ENCODE data around the gene MAP3K5. TPM values are rescaled to one million over a fixed set of nuclear protein-coding genes. Genes with fewer than 3 reads are reported as not detected.

Gene MAP3K5
- total and polyA plus RNA-seq, 2 donors (not counting 3 experiments of a cell fraction or from before 2014, with no cell fraction given) = 1.5 to 7.0 TPM

- H3K27ac ChIP-seq (ENCODE audit: insufficient read depth, low read depth, low read length) = no peak overlapping the region
- H3K9me1 ChIP-seq (replicated peaks; ENCODE audit: control insufficient read depth, extremely low read depth, insufficient read depth, low read length) = no peaks in the 10 kb centered on the region
- H4K20me1 ChIP-seq (replicated peaks; ENCODE audit: control insufficient read depth, extremely low read depth, insufficient read depth, low read length) = no peaks in the 10 kb centered on the region
- H3K4me2 ChIP-seq (ENCODE audit: insufficient read depth, low read length) = no peak overlapping the region
- TF ChIP-seq FOS (IDR thresholded peaks at IDR 0.05; ENCODE audit: borderline replicate concordance, insufficient read depth, low read length) (no peak), EZH2 (IDR thresholded peaks at IDR 0.05; ENCODE audit: borderline replicate concordance, low read depth, low read length, severe bottlenecking) (no peak), MAX (IDR thresholded peaks at IDR 0.05; ENCODE audit: insufficient read depth, insufficient read length) (no peak), GATA2 (IDR thresholded peaks at IDR 0.05; ENCODE audit: insufficient read depth, insufficient read length, low read depth, low read length) (no peak), POLR2A (IDR thresholded peaks at IDR 0.05; ENCODE audit: low read depth, low read length) (no peak), MYC (IDR thresholded peaks at IDR 0.05; ENCODE audit: low read depth, low read length) (no peak), POLR2AphosphoS5 (IDR thresholded peaks at IDR 0.05; ENCODE audit: insufficient read depth, low read depth, low read length) (no peak), JUN (IDR thresholded peaks at IDR 0.05; ENCODE audit: borderline replicate concordance, insufficient read depth, insufficient read length, low read depth) (no peak)
- TF ChIP-seq, protein P1, sequence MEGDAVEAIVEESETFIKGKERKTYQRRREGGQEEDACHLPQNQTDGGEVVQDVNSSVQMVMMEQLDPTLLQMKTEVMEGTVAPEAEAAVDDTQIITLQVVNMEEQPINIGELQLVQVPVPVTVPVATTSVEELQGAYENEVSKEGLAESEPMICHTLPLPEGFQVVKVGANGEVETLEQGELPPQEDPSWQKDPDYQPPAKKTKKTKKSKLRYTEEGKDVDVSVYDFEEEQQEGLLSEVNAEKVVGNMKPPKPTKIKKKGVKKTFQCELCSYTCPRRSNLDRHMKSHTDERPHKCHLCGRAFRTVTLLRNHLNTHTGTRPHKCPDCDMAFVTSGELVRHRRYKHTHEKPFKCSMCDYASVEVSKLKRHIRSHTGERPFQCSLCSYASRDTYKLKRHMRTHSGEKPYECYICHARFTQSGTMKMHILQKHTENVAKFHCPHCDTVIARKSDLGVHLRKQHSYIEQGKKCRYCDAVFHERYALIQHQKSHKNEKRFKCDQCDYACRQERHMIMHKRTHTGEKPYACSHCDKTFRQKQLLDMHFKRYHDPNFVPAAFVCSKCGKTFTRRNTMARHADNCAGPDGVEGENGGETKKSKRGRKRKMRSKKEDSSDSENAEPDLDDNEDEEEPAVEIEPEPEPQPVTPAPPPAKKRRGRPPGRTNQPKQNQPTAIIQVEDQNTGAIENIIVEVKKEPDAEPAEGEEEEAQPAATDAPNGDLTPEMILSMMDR (IDR thresholded peaks at IDR 0.05; ENCODE audit: extremely low read depth in 1 of 2, insufficient read depth in 1 of 2, low read depth in 1 of 2, low read length in 2 of 2) = no peak
- ChIA-PET CTCF (no interaction called here), POLR2A (no interaction called here)
- FAIRE-seq = no peak
- no peak overlapping the region for H3K4me3 ChIP-seq (replicated peaks in 1 of 3; ENCODE audit: insufficient read depth in 1 of 3, low read depth in 1 of 3, low read length in 3 of 3)
- DNase-seq (ENCODE audit: low read depth, low spot score) = no peak
- peaks cover 5 to 10% of the 10 kb centered on the region in 2 experiments for H3K27me3 ChIP-seq (ENCODE audit: control insufficient read depth in 2 of 2, insufficient read depth in 2 of 2, low read length in 2 of 2)
- dilution Hi-C loops (cut with MboI; ENCODE audit: extremely low pct_ligation_motif_present, low sequenced_read_pairs) (no loop called here), intact Hi-C loops (cut with micrococcal nuclease) (loop anchor here (2.0 kb wide), 1 partner anchor 37 kb away; no protein-coding TSS in a partner anchor)
- BruUV-seq (replicated peaks) = no TSS peak
- no peaks in the 10 kb centered on the region for H3K79me2 ChIP-seq (ENCODE audit: control insufficient read depth, insufficient read depth, low read length)
- no peak overlapping the region for H2AFZ ChIP-seq (ENCODE audit: low read depth, low read length)
- H3K36me3 ChIP-seq (ENCODE audit: control insufficient read depth in 2 of 2, extremely low read depth in 1 of 2, insufficient read depth in 2 of 2, low read length in 2 of 2) = no peaks in the 10 kb centered on the region
- H3K9ac ChIP-seq (replicated peaks; ENCODE audit: extremely low read depth, insufficient read depth, low read length) = no peak overlapping the region
- no peaks in the 10 kb centered on the region for H3K4me1 ChIP-seq (ENCODE audit: control insufficient read depth, extremely low read depth, insufficient read depth, low read length)
- H3K9me3 ChIP-seq (replicated peaks; ENCODE audit: control insufficient read depth, insufficient read depth, low read length) = no peaks in the 10 kb centered on the region
Observed at GRCh38 chr6:136539967-136540652, 252.2 kb downstream of the MAP3K5 start.

All from endothelial cell of umbilical vein (primary cell).